ENCODE measurements around the gene GARRE1.

The GARRE1 gene

GRCh38 chr19:34273121-34273520 is 18.8 kb downstream of the GARRE1 start:
- TF ChIP-seq ZC3H10 (CRISPR knock-in tag; IDR thresholded peaks at IDR 0.05) (no peak), ARNTL (CRISPR knock-in tag; IDR thresholded peaks at IDR 0.05; ENCODE audit: borderline replicate concordance, low read depth) (no peak), POU6F1 (CRISPR knock-in tag; IDR thresholded peaks at IDR 0.05; ENCODE audit: borderline replicate concordance, low read depth) (no peak), TCF4 (CRISPR knock-in tag; IDR thresholded peaks at IDR 0.05; ENCODE audit: borderline replicate concordance) (no peak), BACH2 (CRISPR knock-in tag; IDR thresholded peaks at IDR 0.05; ENCODE audit: borderline replicate concordance) (no peak), ZNF565 (CRISPR knock-in tag; conservative IDR thresholded peaks at IDR 0.05; ENCODE audit: low read depth) (no peak), GLIS3 (CRISPR knock-in tag; IDR thresholded peaks at IDR 0.05) (no peak), ZNF70 (CRISPR knock-in tag; IDR thresholded peaks at IDR 0.05) (no peak), TSHZ2 (CRISPR knock-in tag; IDR thresholded peaks at IDR 0.05) (no peak)
- ATAC-seq = no peak

GRCh38 chr19:34274284-34274826 is 20.0 kb downstream of the GARRE1 start:
- peak; percentile 43; the same call in 1 of the 2 replicates for TF ChIP-seq ZFP3 (CRISPR knock-in tag; IDR thresholded peaks at IDR 0.05)
- TF ChIP-seq CSDC2 (CRISPR knock-in tag; IDR thresholded peaks at IDR 0.05) = no peak
- TF ChIP-seq ZNF70 (CRISPR knock-in tag; IDR thresholded peaks at IDR 0.05) = peak; percentile 94
- TF ChIP-seq OSR1 (CRISPR knock-in tag; IDR thresholded peaks at IDR 0.05) = no peak
- TF ChIP-seq BACH2 (CRISPR knock-in tag; IDR thresholded peaks at IDR 0.05; ENCODE audit: borderline replicate concordance) = no peak
- TF ChIP-seq CSRNP3 (CRISPR knock-in tag; IDR thresholded peaks at IDR 0.05) = no peak
- TF ChIP-seq TSHZ2 (CRISPR knock-in tag; IDR thresholded peaks at IDR 0.05) = no peak
- no peak for TF ChIP-seq ZNF565 (CRISPR knock-in tag; conservative IDR thresholded peaks at IDR 0.05; ENCODE audit: low read depth)
- no peak for TF ChIP-seq POU6F1 (CRISPR knock-in tag; IDR thresholded peaks at IDR 0.05; ENCODE audit: borderline replicate concordance, low read depth)
- no peak for TF ChIP-seq SNAI2 (CRISPR knock-in tag; IDR thresholded peaks at IDR 0.05)
- ATAC-seq = peak; percentile 79

- ATAC-seq = peak; percentile 92
- TF ChIP-seq RARB (CRISPR knock-in tag; IDR thresholded peaks at IDR 0.05) (no peak), CSDC2 (CRISPR knock-in tag; IDR thresholded peaks at IDR 0.05) (no peak), CREB5 (CRISPR knock-in tag; IDR thresholded peaks at IDR 0.05; ENCODE audit: low read depth) (peak; percentile 64; the same call in 1 of the 2 replicates), TOX (CRISPR knock-in tag; IDR thresholded peaks at IDR 0.05; ENCODE audit: borderline replicate concordance) (no peak), ISL1 (CRISPR knock-in tag; IDR thresholded peaks at IDR 0.05) (peak; percentile 74), ESRRG (CRISPR knock-in tag; IDR thresholded peaks at IDR 0.05) (no peak), PATZ1 (CRISPR knock-in tag; IDR thresholded peaks at IDR 0.05; ENCODE audit: borderline replicate concordance) (no peak), TCF4 (CRISPR knock-in tag; IDR thresholded peaks at IDR 0.05; ENCODE audit: borderline replicate concordance) (no peak), BACH2 (CRISPR knock-in tag; IDR thresholded peaks at IDR 0.05; ENCODE audit: borderline replicate concordance) (no peak), SNAI2 (CRISPR knock-in tag; IDR thresholded peaks at IDR 0.05) (no peak), ZNF8 (CRISPR knock-in tag; IDR thresholded peaks at IDR 0.05) (0 out of 2 replicates have a peak, but pooled peaks have one; percentile 23), GLIS3 (CRISPR knock-in tag; IDR thresholded peaks at IDR 0.05) (no peak), PPARA (CRISPR knock-in tag; IDR thresholded peaks at IDR 0.05; ENCODE audit: borderline replicate concordance) (no peak)
Observed at GRCh38 chr19:34274827-34275625, 20.7 kb downstream of the GARRE1 start.

All from SK-N-SH treated with all-trans-retinoic acid at 6 μM for 48 hours (cell line).